Cardiac fibroblast (primary cell): Measurements from ENCODE around the gene DMRT3.

ENCODE experiments used
- DNase-seq, 2 donors: peaks; one replicate each; pipeline versions ENCODE4 v3.0.0 to v3.0.0-alpha.2; 2010; ENCODE audit warnings: low read depth in 2 of 2
- H3K4me3 ChIP-seq, 2 donors: replicated peaks in 1 of 2; 1 replicate in 1 of 2; 2 replicates in 1 of 2; pipeline ENCODE4 v1.5.1; 2011; ENCODE audit warnings: low read depth in 2 of 2, low read length in 2 of 2, mild to moderate bottlenecking in 2 of 2, moderate library complexity in 1 of 2
- CTCF ChIP-seq: IDR thresholded peaks from one replicate; pipeline ENCODE4 v1.5.1; 2011; ENCODE audit warnings: low read depth, mild to moderate bottlenecking, low read length, inconsistent platforms

Gene DMRT3

GRCh38 chr9:974996-975739 is 1.3 kb upstream of the DMRT3 start:
- DNase-seq: no peak
- H3K4me3 ChIP-seq: no peak overlapping the region
- TF ChIP-seq CTCF: no peak

GRCh38 chr9:975740-976257 is 656 bp upstream of the DMRT3 start:
- no peak overlapping the region for H3K4me3 ChIP-seq
- DNase-seq: no peak
- TF ChIP-seq CTCF: no peak

GRCh38 chr9:976943-977837 is 735 bp downstream of the DMRT3 start:
- H3K4me3 ChIP-seq: no peak overlapping the region
- TF ChIP-seq CTCF: no peak
- no peak for DNase-seq

- TF ChIP-seq CTCF: no peak
- no peak overlapping the region for H3K4me3 ChIP-seq
- DNase-seq: no peak
Measured at GRCh38 chr9:977838-978830, 1.7 kb downstream of the DMRT3 start.

- TF ChIP-seq CTCF: no peak
- no peak for DNase-seq
- H3K4me3 ChIP-seq: no peak overlapping the region
Measured at GRCh38 chr9:979983-980382, 3.5 kb downstream of the DMRT3 start.

GRCh38 chr9:980640-981039 is 4.2 kb downstream of the DMRT3 start:
- H3K4me3 ChIP-seq: no peak overlapping the region
- TF ChIP-seq CTCF: no peak
- DNase-seq: no peak
